Astrocyte (in vitro differentiated cells and primary cell): Measurements from ENCODE around the gene GPD2.

Experiments
- EZH2 ChIP-seq: IDR thresholded peaks from 2 replicates; pipeline ENCODE4 v1.6.1; 2012; ENCODE audit warnings: mild to moderate bottlenecking, low read length, inconsistent platforms; ENCODE audit not compliant: insufficient read depth
- TF ChIP-seq, protein P1 (sequence below): IDR thresholded peaks from 2 replicates; pipeline ENCODE4 v1.5.1; 2011; ENCODE audit warnings: low read depth, mild to moderate bottlenecking, inconsistent platforms, low read length, moderate library complexity; ENCODE audit not compliant: insufficient read depth

GRCh38 chr2:156548413-156548812, 112.2 kb downstream of the GPD2 start:
- TF ChIP-seq, protein P1, sequence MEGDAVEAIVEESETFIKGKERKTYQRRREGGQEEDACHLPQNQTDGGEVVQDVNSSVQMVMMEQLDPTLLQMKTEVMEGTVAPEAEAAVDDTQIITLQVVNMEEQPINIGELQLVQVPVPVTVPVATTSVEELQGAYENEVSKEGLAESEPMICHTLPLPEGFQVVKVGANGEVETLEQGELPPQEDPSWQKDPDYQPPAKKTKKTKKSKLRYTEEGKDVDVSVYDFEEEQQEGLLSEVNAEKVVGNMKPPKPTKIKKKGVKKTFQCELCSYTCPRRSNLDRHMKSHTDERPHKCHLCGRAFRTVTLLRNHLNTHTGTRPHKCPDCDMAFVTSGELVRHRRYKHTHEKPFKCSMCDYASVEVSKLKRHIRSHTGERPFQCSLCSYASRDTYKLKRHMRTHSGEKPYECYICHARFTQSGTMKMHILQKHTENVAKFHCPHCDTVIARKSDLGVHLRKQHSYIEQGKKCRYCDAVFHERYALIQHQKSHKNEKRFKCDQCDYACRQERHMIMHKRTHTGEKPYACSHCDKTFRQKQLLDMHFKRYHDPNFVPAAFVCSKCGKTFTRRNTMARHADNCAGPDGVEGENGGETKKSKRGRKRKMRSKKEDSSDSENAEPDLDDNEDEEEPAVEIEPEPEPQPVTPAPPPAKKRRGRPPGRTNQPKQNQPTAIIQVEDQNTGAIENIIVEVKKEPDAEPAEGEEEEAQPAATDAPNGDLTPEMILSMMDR, result no peak
- no peak for TF ChIP-seq EZH2
